Neural progenitor cell (in vitro differentiated cells): Measurements from ENCODE around the gene CCDC32.

ENCODE experiments used
- CTCF ChIP-seq: fragments of 200-600 bp; sonication (generic); IDR thresholded peaks from 2 replicates; pipeline ENCODE4 v1.5.1; 2017; ENCODE audit warnings: antibody characterized with exemption, mild to moderate bottlenecking
- EZH2 ChIP-seq: fragments of 200-600 bp; sonication (generic); IDR thresholded peaks from 2 replicates; pipeline ENCODE4 v1.6.1; 2017; ENCODE audit warnings: antibody characterized with exemption, mild to moderate bottlenecking, moderate library complexity
- EZH2phosphoT487 ChIP-seq: fragments of 200-600 bp; sonication (generic); IDR thresholded peaks from 2 replicates; pipeline ENCODE4 v1.6.1; 2017; ENCODE audit warnings: antibody characterized with exemption

- TF ChIP-seq EZH2 = no peak
- TF ChIP-seq CTCF = no peak
- no peak for TF ChIP-seq EZH2phosphoT487
Observed at GRCh38 chr15:40558952-40559742, 5.7 kb downstream of the CCDC32 start.
